ENCODE results near the gene MTA3.

- no peak for TF ChIP-seq CTCF (IDR thresholded peaks at IDR 0.05; ENCODE audit: extremely low read depth in 1 of 2, insufficient read depth in 1 of 2, low read depth in 1 of 2, low read length in 2 of 2)
- no peak for TF ChIP-seq POLR2A (IDR thresholded peaks at IDR 0.05; ENCODE audit: low read depth, low read length)
- no peak for TF ChIP-seq EZH2 (IDR thresholded peaks at IDR 0.05; ENCODE audit: borderline replicate concordance, low read depth, low read length, severe bottlenecking)
- no peak for TF ChIP-seq GATA2 (IDR thresholded peaks at IDR 0.05; ENCODE audit: insufficient read depth, insufficient read length, low read depth, low read length)
- no peak for TF ChIP-seq JUN (IDR thresholded peaks at IDR 0.05; ENCODE audit: borderline replicate concordance, insufficient read depth, insufficient read length, low read depth)
- TF ChIP-seq POLR2AphosphoS5 (IDR thresholded peaks at IDR 0.05; ENCODE audit: insufficient read depth, low read depth, low read length), result no peak
Observed at GRCh38 chr2:42578621-42579020, 10.2 kb downstream of the MTA3 start.

Data from endothelial cell of umbilical vein (primary cell).